Endothelial cell of umbilical vein (primary cell): ENCODE measurements around the gene SMIM41. TPM values are rescaled to one million over a fixed set of nuclear protein-coding genes. Genes with fewer than 3 reads are reported as not detected.

Experiments
- BruUV-seq: library from RNA; stranded (reverse); fragments of 400-500 nt; replicated peaks from 2 replicates; lab custom pipeline; 2021; lab: Mats Ljungman, UMichigan
- CTCF ChIA-PET: fragments of 300-600, 350-600 bp; sonication (Branson Sonifier 250); formaldehyde crosslinking; loops from one replicate; lab custom pipeline; 2021; ENCODE audit warnings: antibody characterized with exemption, inconsistent platforms; lab: Charles Lee
- POLR2A ChIA-PET: fragments of 300-600, 350-600 bp; sonication (Branson Sonifier 250); formaldehyde crosslinking; loops from one replicate; lab custom pipeline; 2021; ENCODE audit warnings: antibody characterized with exemption, inconsistent platforms; lab: Charles Lee
- DNase-seq: peaks from one replicate; pipeline ENCODE4 v3.0.0-alpha.2; 2011; ENCODE audit warnings: low read depth, low spot score
- FAIRE-seq: peaks from 2 replicates; lab custom pipeline; 2011; peaks lifted over from hg19 to GRCh38; lab: Jason Lieb, UNC
- H2AFZ ChIP-seq: 2 replicates; pipeline ENCODE4 v1.6.0; 2012; ENCODE audit warnings: low read depth, low read length, control low read depth, inconsistent platforms
- H3K27ac ChIP-seq: 2 replicates; pipeline ENCODE4 v1.5.1; 2011; ENCODE audit warnings: low read depth, mild to moderate bottlenecking, control low read depth, low read length, moderate library complexity; ENCODE audit not compliant: insufficient read depth
- H3K27me3 ChIP-seq, 2 experiments: 2 replicates each; pipeline versions ENCODE4 v1.6.0 to v1.6.1; 2011; ENCODE audit warnings: low read length in 2 of 2, mixed read lengths in 1 of 2; ENCODE audit not compliant: control insufficient read depth in 2 of 2, insufficient read depth in 2 of 2
- H3K36me3 ChIP-seq, 2 experiments: 2 replicates in 1 of 2; 3 replicates in 1 of 2; pipeline ENCODE4 v1.5.1; 2011; ENCODE audit warnings: low read length in 2 of 2, mild to moderate bottlenecking in 1 of 2, moderate library complexity in 1 of 2; ENCODE audit not compliant: control insufficient read depth in 2 of 2, insufficient read depth in 2 of 2; ENCODE audit errors: extremely low read depth in 1 of 2
- H3K4me1 ChIP-seq: 3 replicates; pipeline ENCODE4 v1.5.1; 2011; ENCODE audit warnings: mild to moderate bottlenecking, low read length; ENCODE audit not compliant: control insufficient read depth, insufficient read depth; ENCODE audit errors: extremely low read depth
- H3K4me2 ChIP-seq: 2 replicates; pipeline ENCODE4 v1.6.1; 2011; ENCODE audit warnings: low read length, control low read depth, mixed read lengths; ENCODE audit not compliant: insufficient read depth
- H3K4me3 ChIP-seq, 3 experiments: fragments of 200-600 bp in 1 of 3; sonication (generic), shearing (Covaris generic) in 1 of 3; replicated peaks in 1 of 3; 2 replicates each; pipeline ENCODE4 v1.5.1; 2011 to 2016; ENCODE audit warnings: control low read depth in 3 of 3, low read length in 3 of 3, mild to moderate bottlenecking in 2 of 3, inconsistent platforms in 1 of 3, low read depth in 1 of 3, moderate library complexity in 1 of 3; ENCODE audit not compliant: insufficient read depth in 1 of 3
- H3K79me2 ChIP-seq: 2 replicates; pipeline ENCODE4 v1.6.0; 2012; ENCODE audit warnings: low read length, inconsistent platforms; ENCODE audit not compliant: control insufficient read depth, insufficient read depth
- H3K9ac ChIP-seq: replicated peaks from 2 replicates; pipeline ENCODE3; 2011; ENCODE audit warnings: low read length, control low read depth; ENCODE audit not compliant: insufficient read depth; ENCODE audit errors: extremely low read depth
- H3K9me1 ChIP-seq: replicated peaks from 3 replicates; pipeline ENCODE4 v1.6.0; 2011; ENCODE audit warnings: mild to moderate bottlenecking, low read length; ENCODE audit not compliant: control insufficient read depth, insufficient read depth; ENCODE audit errors: extremely low read depth
- H3K9me3 ChIP-seq: replicated peaks from 2 replicates; pipeline ENCODE4 v1.5.1; 2012; ENCODE audit warnings: low read length, inconsistent platforms; ENCODE audit not compliant: control insufficient read depth, insufficient read depth
- H4K20me1 ChIP-seq: replicated peaks from 2 replicates; pipeline ENCODE3; 2011; ENCODE audit warnings: mild to moderate bottlenecking, low read length; ENCODE audit not compliant: control insufficient read depth, insufficient read depth; ENCODE audit errors: extremely low read depth
- CTCF ChIP-seq, 2 donors: IDR thresholded peaks; 1 replicate in 1 of 2; 2 replicates in 1 of 2; pipeline ENCODE4 v1.5.1; 2011; ENCODE audit warnings: low read length in 2 of 2, mild to moderate bottlenecking in 2 of 2, moderate library complexity in 2 of 2, control low read depth in 1 of 2, inconsistent platforms in 1 of 2, low read depth in 1 of 2; ENCODE audit not compliant: insufficient read depth in 1 of 2; ENCODE audit errors: extremely low read depth in 1 of 2
- EZH2 ChIP-seq: IDR thresholded peaks from 2 replicates; pipeline ENCODE4 v1.6.1; 2012; ENCODE audit warnings: borderline replicate concordance, low read depth, mild to moderate bottlenecking, moderate library complexity, low read length, inconsistent platforms; ENCODE audit not compliant: severe bottlenecking
- FOS ChIP-seq: IDR thresholded peaks from 2 replicates; pipeline ENCODE4 v1.6.1; 2011; ENCODE audit warnings: mild to moderate bottlenecking, low read length, moderate library complexity, borderline replicate concordance; ENCODE audit not compliant: insufficient read depth
- GATA2 ChIP-seq: IDR thresholded peaks from 2 replicates; pipeline ENCODE4 v1.7.0; 2011; ENCODE audit warnings: low read depth, mild to moderate bottlenecking, moderate library complexity, mixed read lengths, low read length; ENCODE audit not compliant: insufficient read length, insufficient read depth
- JUN ChIP-seq: IDR thresholded peaks from 2 replicates; pipeline ENCODE4 v1.6.1; 2011; ENCODE audit warnings: borderline replicate concordance, low read depth; ENCODE audit not compliant: insufficient read length, insufficient read depth
- MAX ChIP-seq: IDR thresholded peaks from 2 replicates; pipeline ENCODE4 v1.6.1; 2011; ENCODE audit not compliant: insufficient read depth, insufficient read length
- MYC ChIP-seq: IDR thresholded peaks from one replicate; pipeline ENCODE4 v1.6.1; 2011; ENCODE audit warnings: mild to moderate bottlenecking, low read depth, low read length
- POLR2A ChIP-seq: IDR thresholded peaks from 2 replicates; pipeline ENCODE4 v1.6.1; 2012; ENCODE audit warnings: low read depth, mild to moderate bottlenecking, control low read depth, low read length
- POLR2AphosphoS5 ChIP-seq: IDR thresholded peaks from 2 replicates; pipeline ENCODE4 v1.6.1; 2012; ENCODE audit warnings: low read depth, mild to moderate bottlenecking, control low read depth, low read length, moderate library complexity; ENCODE audit not compliant: insufficient read depth
- dilution Hi-C: fragments of 300-500 bp; cut with MboI; formaldehyde crosslinking; loops from one replicate; pipeline ENCODE4 v1.15.0; 2019; ENCODE audit warnings: low sequenced_read_pairs; ENCODE audit not compliant: extremely low pct_ligation_motif_present
- intact Hi-C: fragments of 100-400 bp; cut with micrococcal nuclease; formaldehyde crosslinking; loops from one replicate; pipeline ENCODE4 v1.10.0; 2022
- polyA plus RNA-seq, 4 experiments: library from polyadenylated mRNA; depleted of rRNA in 3 of 4; stranded (reverse) in 3 of 4; unstranded in 1 of 4; fragments of >200 nt; gene quantifications; 2 replicates each; pipeline versions ENCODE4 v1.2.1 to v1.2.3, GENCODE V29; 2011 to 2012; ENCODE audit warnings: missing spikeins in 1 of 4
- total RNA-seq: library from RNA; stranded (reverse); gene quantifications from 2 replicates; pipeline ENCODE4 v1.2.3, GENCODE V29; 2021

Gene SMIM41
- total and polyA plus RNA-seq, 2 donors (not counting 3 experiments of a cell fraction or from before 2014, with no cell fraction given): not detected

- ChIA-PET POLR2A (no interaction called here), CTCF (interaction anchor here (1.4 to 1.5 kb wide), 2 partner anchors 176 to 729 kb away, joined by 4 to 5 read pairs; no protein-coding TSS in a partner anchor)
- no TSS peak for BruUV-seq
- Histone ChIP-seq H3K36me3 (no peaks in the 10 kb centered on the region), H3K4me1 (peaks cover 24% of the 10 kb centered on the region), H3K9me3 (no peaks in the 10 kb centered on the region), H2AFZ (peak overlapping the region; percentile 65), H3K9ac (no peak overlapping the region), H3K4me2 (no peak overlapping the region), H3K27ac (no peak overlapping the region), H3K79me2 (no peaks in the 10 kb centered on the region), H3K4me3 (no peak overlapping the region), H3K9me1 (no peaks in the 10 kb centered on the region), H4K20me1 (no peaks in the 10 kb centered on the region), H3K27me3 (no peaks in the 10 kb centered on the region)
- TF ChIP-seq GATA2: no peak
- no peak for TF ChIP-seq MAX
- TF ChIP-seq JUN: no peak
- TF ChIP-seq POLR2AphosphoS5: no peak
- no peak for TF ChIP-seq CTCF (IDR thresholded peaks at IDR 0.05; ENCODE audit: extremely low read depth in 1 of 2, insufficient read depth in 1 of 2, low read depth in 1 of 2, low read length in 2 of 2)
- TF ChIP-seq MYC: no peak
- TF ChIP-seq POLR2A: no peak
- no peak for TF ChIP-seq EZH2
- no peak for TF ChIP-seq FOS
- intact Hi-C loops (loop anchor here (10.0 kb wide), 1 partner anchor 834 kb away; no protein-coding TSS in a partner anchor), dilution Hi-C loops (no loop called here)
- DNase-seq: no peak
- FAIRE-seq: no peak
Measured at GRCh38 chr12:52151153-52151836, 71.8 kb downstream of the SMIM41 start.
